ENCODE data around the gene STARD3NL. TPM values are rescaled to one million over a fixed set of nuclear protein-coding genes. Genes with fewer than 3 reads are reported as not detected.

Gene STARD3NL
- total RNA-seq, 2 experiments from 2014 or later: 14.4 to 15.7 TPM

DNA sequence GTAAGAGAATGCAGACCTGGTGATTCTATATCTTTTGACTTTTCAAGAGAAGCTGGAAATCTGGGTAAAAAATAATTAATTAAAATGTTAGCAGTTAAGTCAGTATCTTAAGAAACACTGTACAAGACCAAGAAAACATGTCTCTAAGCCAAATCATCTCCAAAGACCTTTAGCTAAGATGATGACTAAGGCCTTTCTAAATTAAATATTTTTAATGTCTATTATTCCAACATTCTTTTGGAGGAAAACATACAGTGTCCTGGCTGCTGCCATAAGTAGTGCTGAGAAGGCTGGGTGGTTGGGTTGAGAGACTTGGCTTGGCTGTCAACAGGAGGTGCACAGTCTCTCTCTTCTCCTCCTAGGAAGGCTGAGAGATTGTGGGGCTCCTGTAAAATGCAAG is 20.3 kb downstream of the STARD3NL start:
- no peaks in the 10 kb centered on the region for H3K27me3 Mint-ChIP-seq
- H3K4me1 Mint-ChIP-seq (ENCODE audit: low read depth): peaks cover 32% of the 10 kb centered on the region
- Histone ChIP-seq H3K4me3 (ENCODE audit: low read length) (no peak overlapping the region), H3K27me3 (ENCODE audit: control insufficient read depth in 1 of 2, insufficient read depth in 2 of 2, low read length in 2 of 2) (no peaks in the 10 kb centered on the region), H3K9me3 (ENCODE audit: control insufficient read depth in 1 of 2, insufficient read depth in 1 of 2, low read length in 2 of 2) (no peaks in the 10 kb centered on the region), H3K36me3 (ENCODE audit: insufficient read depth, low read length) (peaks cover 6% of the 10 kb centered on the region), H3K27ac (ENCODE audit: low read depth in 1 of 2, low read length in 2 of 2) (no peak overlapping the region), H3K4me1 (ENCODE audit: insufficient read depth, low read length) (no peaks in the 10 kb centered on the region)
- CTCF ChIA-PET: interaction anchor here (0.8 to 1.3 kb wide), 2 partner anchors 17 to 176 kb away, joined by 4 to 5 read pairs; no protein-coding TSS in a partner anchor
- intact Hi-C loops (cut with DNase I, micrococcal nuclease): no loop called here
- ATAC-seq (ENCODE audit: poor library complexity) (no peak), DNase-seq (no peak)
- no peaks in the 10 kb centered on the region for H3K9me3 Mint-ChIP-seq
- H3K27ac Mint-ChIP-seq: no peak overlapping the region
- H3K4me3 Mint-ChIP-seq: no peak overlapping the region
- H3K36me3 Mint-ChIP-seq (ENCODE audit: low read depth): peaks cover 7% of the 10 kb centered on the region
- POLR2A ChIA-PET: interaction anchor here (1.8 kb wide), 1 partner anchor 21 kb away, joined by 4 read pairs; the partner anchor contains the start of gene STARD3NL
- TF ChIP-seq, protein P1, sequence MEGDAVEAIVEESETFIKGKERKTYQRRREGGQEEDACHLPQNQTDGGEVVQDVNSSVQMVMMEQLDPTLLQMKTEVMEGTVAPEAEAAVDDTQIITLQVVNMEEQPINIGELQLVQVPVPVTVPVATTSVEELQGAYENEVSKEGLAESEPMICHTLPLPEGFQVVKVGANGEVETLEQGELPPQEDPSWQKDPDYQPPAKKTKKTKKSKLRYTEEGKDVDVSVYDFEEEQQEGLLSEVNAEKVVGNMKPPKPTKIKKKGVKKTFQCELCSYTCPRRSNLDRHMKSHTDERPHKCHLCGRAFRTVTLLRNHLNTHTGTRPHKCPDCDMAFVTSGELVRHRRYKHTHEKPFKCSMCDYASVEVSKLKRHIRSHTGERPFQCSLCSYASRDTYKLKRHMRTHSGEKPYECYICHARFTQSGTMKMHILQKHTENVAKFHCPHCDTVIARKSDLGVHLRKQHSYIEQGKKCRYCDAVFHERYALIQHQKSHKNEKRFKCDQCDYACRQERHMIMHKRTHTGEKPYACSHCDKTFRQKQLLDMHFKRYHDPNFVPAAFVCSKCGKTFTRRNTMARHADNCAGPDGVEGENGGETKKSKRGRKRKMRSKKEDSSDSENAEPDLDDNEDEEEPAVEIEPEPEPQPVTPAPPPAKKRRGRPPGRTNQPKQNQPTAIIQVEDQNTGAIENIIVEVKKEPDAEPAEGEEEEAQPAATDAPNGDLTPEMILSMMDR (IDR thresholded peaks at IDR 0.05): no peak

DNA sequence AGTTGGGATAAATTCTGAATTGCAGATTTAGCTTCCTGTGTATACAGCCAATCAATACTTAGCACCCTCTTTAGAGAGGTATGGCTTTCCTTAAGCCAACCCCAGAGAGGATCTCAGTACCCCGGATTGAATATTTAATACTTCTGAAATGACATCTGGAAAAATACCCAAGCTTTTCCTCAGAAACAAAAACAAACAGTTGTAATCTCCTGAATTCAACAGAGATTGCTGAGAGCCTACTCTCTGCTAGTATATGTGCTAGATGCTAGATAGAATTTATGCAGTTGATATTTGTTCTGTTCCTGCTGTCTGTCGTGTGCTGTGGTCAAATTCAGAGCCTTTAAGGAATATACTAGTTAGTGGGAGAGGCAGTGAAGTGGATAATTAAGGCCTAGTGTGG is 21.1 kb downstream of the STARD3NL start:
- Mint-ChIP-seq H3K27ac (no peak overlapping the region), H3K36me3 (ENCODE audit: low read depth) (peaks cover 7% of the 10 kb centered on the region), H3K4me3 (no peak overlapping the region), H3K27me3 (no peaks in the 10 kb centered on the region), H3K4me1 (ENCODE audit: low read depth) (peaks cover 28% of the 10 kb centered on the region), H3K9me3 (no peaks in the 10 kb centered on the region)
- POLR2A ChIA-PET: interaction anchor here (1.8 kb wide), 1 partner anchor 21 kb away, joined by 4 read pairs; the partner anchor contains the start of gene STARD3NL
- Histone ChIP-seq H3K4me1 (ENCODE audit: insufficient read depth, low read length) (no peaks in the 10 kb centered on the region), H3K36me3 (ENCODE audit: insufficient read depth, low read length) (peaks cover 6% of the 10 kb centered on the region), H3K9me3 (ENCODE audit: control insufficient read depth in 1 of 2, insufficient read depth in 1 of 2, low read length in 2 of 2) (no peaks in the 10 kb centered on the region), H3K4me3 (ENCODE audit: low read length) (no peak overlapping the region), H3K27ac (ENCODE audit: low read depth in 1 of 2, low read length in 2 of 2) (no peak overlapping the region), H3K27me3 (ENCODE audit: control insufficient read depth in 1 of 2, insufficient read depth in 2 of 2, low read length in 2 of 2) (no peaks in the 10 kb centered on the region)
- ATAC-seq (ENCODE audit: poor library complexity) (no peak), DNase-seq (no peak)
- TF ChIP-seq, protein P1 (IDR thresholded peaks at IDR 0.05): no peak
- intact Hi-C loops (cut with DNase I, micrococcal nuclease): no loop called here
- CTCF ChIA-PET: interaction anchor here (1.7 kb wide), 1 partner anchor 17 kb away, joined by 7 read pairs; no protein-coding TSS in a partner anchor

- POLR2A ChIA-PET: interaction anchor here (1.8 kb wide), 1 partner anchor 22 kb away, joined by 4 read pairs; the partner anchor contains the start of gene STARD3NL
- Histone ChIP-seq H3K27me3 (ENCODE audit: control insufficient read depth in 1 of 2, insufficient read depth in 2 of 2, low read length in 2 of 2) (no peaks in the 10 kb centered on the region), H3K4me3 (ENCODE audit: low read length) (no peak overlapping the region), H3K9me3 (ENCODE audit: control insufficient read depth in 1 of 2, insufficient read depth in 1 of 2, low read length in 2 of 2) (no peaks in the 10 kb centered on the region), H3K4me1 (ENCODE audit: insufficient read depth, low read length) (no peaks in the 10 kb centered on the region), H3K36me3 (ENCODE audit: insufficient read depth, low read length) (peaks cover 6% of the 10 kb centered on the region), H3K27ac (ENCODE audit: low read depth in 1 of 2, low read length in 2 of 2) (no peak overlapping the region)
- no peak for DNase-seq
- CTCF ChIA-PET: interaction anchor here (1.7 kb wide), 1 partner anchor 16 kb away, joined by 7 read pairs; no protein-coding TSS in a partner anchor
- ATAC-seq (ENCODE audit: poor library complexity): no peak
- Mint-ChIP-seq H3K4me1 (ENCODE audit: low read depth) (peaks cover 28% of the 10 kb centered on the region), H3K27ac (no peak overlapping the region), H3K27me3 (no peaks in the 10 kb centered on the region), H3K9me3 (no peaks in the 10 kb centered on the region), H3K36me3 (ENCODE audit: low read depth) (peaks cover 7% of the 10 kb centered on the region), H3K4me3 (no peak overlapping the region)
- intact Hi-C loops (cut with DNase I, micrococcal nuclease): no loop called here
- TF ChIP-seq, protein P1 (IDR thresholded peaks at IDR 0.05): no peak
Observed at GRCh38 chr7:38199782-38200181, 21.7 kb downstream of the STARD3NL start.

Measured in CD4-positive, alpha-beta T cell (primary cell).